Cardiac muscle cell (in vitro differentiated cells and primary cell): ENCODE data around the gene SDR42E2. TPM values are rescaled to one million over a fixed set of nuclear protein-coding genes. Genes with fewer than 3 reads are reported as not detected.

ENCODE experiments used
- DNase-seq, 2 donors: peaks; one replicate each; pipeline versions ENCODE4 v3.0.0 to v3.0.0-alpha.2; 2010 to 2017; ENCODE audit warnings: low read depth in 1 of 2, low spot score in 1 of 2
- H3K27ac ChIP-seq: fragments of 200-600 bp; sonication (generic); 2 replicates; pipeline ENCODE4 v1.5.1; 2016
- H3K27me3 ChIP-seq: fragments of 200-600 bp; sonication (generic); 2 replicates; pipeline ENCODE4 v1.6.0; 2016; ENCODE audit warnings: control low read depth
- H3K36me3 ChIP-seq: fragments of 200-600 bp; sonication (generic); 2 replicates; pipeline ENCODE4 v1.5.1; 2016; ENCODE audit warnings: control low read depth
- H3K4me1 ChIP-seq: fragments of 200-600 bp; sonication (generic); 2 replicates; pipeline ENCODE4 v1.8.1; 2017; ENCODE audit warnings: low read depth, mild to moderate bottlenecking, mixed run types
- H3K4me3 ChIP-seq: fragments of 200-600 bp; sonication (generic); 2 replicates; pipeline ENCODE4 v1.5.1; 2016; ENCODE audit warnings: mild to moderate bottlenecking
- H3K9me3 ChIP-seq: fragments of 200-600 bp; sonication (generic); 2 replicates; pipeline ENCODE4 v1.5.1; 2017; ENCODE audit warnings: low read depth, mild to moderate bottlenecking, control low read depth
- CTCF ChIP-seq: IDR thresholded peaks from 2 replicates; pipeline ENCODE4 v1.5.1; 2012; ENCODE audit warnings: low read depth, mild to moderate bottlenecking, low read length
- polyA plus RNA-seq: library from polyadenylated mRNA; unstranded; fragments of >200 nt; fragmentation: Nextera tagmentation; extraction: Ambion mirVana; gene quantifications from 2 replicates; pipeline ENCODE4 v1.2.1, GENCODE V29; 2016
- total RNA-seq: library from RNA; depleted of rRNA; stranded (reverse); fragments of >200 nt; gene quantifications from 2 replicates; pipeline ENCODE4 v1.2.3, GENCODE V29; 2016

The SDR42E2 gene
- total and polyA plus RNA-seq, 2 experiments from 2014 or later, result 0.06 TPM; not detected in 1

GRCh38 chr16:22184615-22184968 lies 22.3 kb downstream of the SDR42E2 start:
- DNase-seq, result no peak
- no peak overlapping the region for H3K4me3 ChIP-seq
- no peaks in the 10 kb centered on the region for H3K9me3 ChIP-seq
- H3K27me3 ChIP-seq, result no peaks in the 10 kb centered on the region
- TF ChIP-seq CTCF, result no peak
- no peak overlapping the region for H3K27ac ChIP-seq
- no peaks in the 10 kb centered on the region for H3K4me1 ChIP-seq
- H3K36me3 ChIP-seq, result no peaks in the 10 kb centered on the region

GRCh38 chr16:22186517-22186916 lies 24.2 kb downstream of the SDR42E2 start:
- no peak overlapping the region for H3K4me3 ChIP-seq
- H3K4me1 ChIP-seq, result peaks cover under 1% of the 10 kb centered on the region
- TF ChIP-seq CTCF, result peak; percentile 23
- no peaks in the 10 kb centered on the region for H3K36me3 ChIP-seq
- H3K27me3 ChIP-seq, result no peaks in the 10 kb centered on the region
- no peak overlapping the region for H3K27ac ChIP-seq
- DNase-seq, result no peak
- no peaks in the 10 kb centered on the region for H3K9me3 ChIP-seq

- Histone ChIP-seq H3K27ac (no peak overlapping the region), H3K36me3 (no peaks in the 10 kb centered on the region), H3K27me3 (no peaks in the 10 kb centered on the region), H3K4me3 (no peak overlapping the region), H3K4me1 (peaks cover 10% of the 10 kb centered on the region), H3K9me3 (no peaks in the 10 kb centered on the region)
- no peak for DNase-seq
- TF ChIP-seq CTCF, result no peak
These were observed 25.9 kb downstream of the SDR42E2 start for GRCh38 chr16:22188267-22188594.

- Histone ChIP-seq H3K27ac (no peak overlapping the region), H3K4me1 (peaks cover 10% of the 10 kb centered on the region), H3K27me3 (no peaks in the 10 kb centered on the region), H3K4me3 (no peak overlapping the region), H3K9me3 (no peaks in the 10 kb centered on the region), H3K36me3 (no peaks in the 10 kb centered on the region)
- peak; percentile 88 for TF ChIP-seq CTCF
- DNase-seq, result peak; percentile 84 to 97
These were observed 26.5 kb downstream of the SDR42E2 start for GRCh38 chr16:22188595-22189442.

- peaks cover 10% of the 10 kb centered on the region for H3K4me1 ChIP-seq
- DNase-seq, result peak; percentile 7 to 56
- TF ChIP-seq CTCF, result no peak
These were observed 27.3 kb downstream of the SDR42E2 start for GRCh38 chr16:22189473-22190080.

More at GRCh38 chr16:22189473-22190080, 27.3 kb downstream of the SDR42E2 start:
- Histone ChIP-seq H3K4me3 (peak overlapping the region; percentile 51), H3K9me3 (no peaks in the 10 kb centered on the region), H3K27me3 (no peaks in the 10 kb centered on the region), H3K36me3 (no peaks in the 10 kb centered on the region), H3K27ac (no peak overlapping the region)
